ENCODE measurements around the gene BRPF1.
"Not testable (repeated sequence)": the region's sequence is repeated elsewhere in the genome, so short reads cannot be mapped to it uniquely, and the experiment has no call there.

BRPF1 gene

DNA sequence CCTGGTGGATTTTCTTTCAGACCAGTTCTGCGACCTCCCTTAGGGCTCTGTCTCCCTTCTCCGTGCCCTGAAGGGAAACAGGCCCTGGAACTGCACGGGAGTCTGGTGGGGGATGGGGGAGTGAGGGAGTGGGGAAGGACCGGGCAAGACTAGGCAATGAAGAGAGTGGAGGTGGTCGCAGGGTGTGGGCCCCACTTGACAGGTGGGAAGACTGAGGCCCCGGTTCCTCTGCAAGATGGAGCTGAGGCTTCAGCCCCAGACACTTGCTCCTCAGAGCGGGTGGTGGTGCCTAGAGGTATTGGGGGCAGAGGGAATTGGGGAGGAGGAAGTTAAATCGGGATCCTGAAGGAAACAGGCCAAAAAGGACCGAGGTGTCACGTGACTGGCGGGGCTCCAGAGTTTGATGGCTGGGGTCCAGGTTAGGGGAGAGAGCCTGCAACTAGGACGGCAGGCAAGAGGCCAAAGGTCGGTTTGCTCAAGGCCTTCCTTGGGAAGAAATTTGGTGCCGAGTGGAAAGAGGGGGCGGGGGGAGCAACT, 38.8 kb downstream of the BRPF1 start:
- FAIRE-seq, result no peak

- not testable (repeated sequence) for FAIRE-seq
Observed at GRCh38 chr3:9771007-9771406, 39.5 kb downstream of the BRPF1 start.

- no peak for FAIRE-seq
Observed at GRCh38 chr3:9776896-9777693, 45.6 kb downstream of the BRPF1 start.

DNA sequence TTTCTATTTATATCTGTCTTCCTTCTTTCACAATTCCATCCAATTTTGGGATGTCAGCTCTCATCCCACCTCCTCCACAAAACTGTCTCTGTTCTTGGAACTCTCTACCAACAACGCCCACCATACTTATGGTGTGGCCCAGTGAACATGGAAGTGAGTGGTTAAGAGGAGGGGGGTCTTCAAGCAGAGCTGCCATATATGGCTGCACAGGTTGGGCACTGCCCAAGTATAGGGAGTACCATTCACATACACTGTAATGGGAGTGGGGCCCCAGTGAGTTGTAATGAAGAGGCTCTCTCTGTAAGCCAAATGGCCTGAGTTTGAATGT, 46.1 kb downstream of the BRPF1 start:
- FAIRE-seq, result no peak

DNA sequence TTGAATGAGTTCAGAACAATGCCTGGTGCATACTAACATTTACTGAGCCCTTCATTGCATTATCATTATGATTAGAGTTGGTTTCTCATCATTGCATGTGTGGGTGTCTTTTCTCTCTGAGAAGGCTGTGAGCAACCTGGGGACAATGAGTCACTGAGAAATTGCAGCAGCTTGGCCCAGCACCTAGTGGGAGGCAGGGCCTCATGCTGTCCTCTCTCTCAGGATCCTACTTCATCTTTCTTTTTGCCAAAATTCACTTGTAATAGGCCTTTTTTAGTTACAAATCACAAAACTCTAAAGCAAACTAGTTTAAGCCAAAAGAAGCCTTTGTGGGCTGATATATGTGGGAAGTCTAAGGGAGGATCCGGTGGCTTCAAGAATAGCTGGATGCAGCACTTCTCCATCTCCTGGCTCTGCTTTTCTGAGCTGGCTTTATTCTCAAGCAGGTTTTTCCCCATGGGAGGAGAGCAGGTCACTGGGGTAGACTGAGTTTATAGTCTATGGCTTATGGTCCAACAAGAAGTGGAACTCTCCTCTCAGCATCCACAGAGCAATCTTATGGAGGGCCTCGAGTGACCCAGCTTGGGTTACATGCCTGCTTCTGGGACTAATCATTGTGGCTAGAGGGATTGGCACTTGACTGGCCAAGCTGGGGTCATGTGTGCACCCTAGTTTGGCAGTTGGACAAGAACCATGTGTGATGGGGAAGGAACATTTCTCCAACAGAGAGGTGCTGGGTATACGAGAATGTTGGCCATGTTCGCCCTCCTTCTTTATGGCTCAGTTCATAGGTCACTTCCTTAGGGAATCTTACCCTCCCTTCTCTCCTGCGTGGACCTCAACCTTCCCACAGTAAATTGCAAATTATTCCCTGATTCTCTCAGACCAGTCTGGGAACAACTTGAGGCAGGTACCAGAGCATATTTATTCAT, 46.9 kb downstream of the BRPF1 start:
- no peak for FAIRE-seq

- no peak for FAIRE-seq
Observed at GRCh38 chr3:9779075-9779593, 47.6 kb downstream of the BRPF1 start.

- no peak for FAIRE-seq
Observed at GRCh38 chr3:9779721-9780457, 48.4 kb downstream of the BRPF1 start.

DNA sequence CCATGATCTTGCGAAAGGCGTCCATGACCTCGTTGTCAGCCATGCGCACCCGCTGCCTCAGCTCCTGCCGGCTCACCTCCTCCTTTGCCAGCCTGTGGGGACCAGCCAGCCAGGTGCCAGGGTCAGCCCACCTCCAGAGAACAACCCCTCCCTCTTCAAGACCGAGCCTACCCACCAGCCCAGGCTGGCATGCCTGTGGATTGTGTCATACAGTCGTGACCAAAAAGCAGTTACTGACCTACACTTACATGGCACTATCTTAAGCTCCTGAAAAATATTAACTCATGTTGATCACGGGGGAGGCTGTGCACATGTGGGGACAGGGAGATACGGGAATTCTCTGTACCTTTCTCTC, 48.9 kb downstream of the BRPF1 start:
- no peak for FAIRE-seq

DNA sequence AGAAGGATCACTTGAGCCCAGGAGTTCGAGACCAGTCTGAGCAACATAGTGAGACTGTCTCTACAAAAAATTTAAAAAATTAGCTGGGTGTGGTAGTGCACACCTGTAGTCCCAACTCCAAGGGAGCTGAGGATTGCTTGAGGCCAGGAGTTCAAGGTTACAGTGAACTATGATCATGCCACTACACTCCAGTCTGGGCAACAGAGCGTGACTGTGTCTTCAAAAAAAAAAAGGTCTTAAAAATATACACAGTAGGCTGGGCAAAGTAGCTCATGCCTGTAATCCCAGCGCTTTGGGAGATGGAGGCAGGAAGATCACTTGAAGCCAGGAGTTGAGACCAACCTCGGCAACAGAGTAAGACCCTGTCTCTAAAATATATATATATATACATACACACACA, 49.4 kb downstream of the BRPF1 start:
- FAIRE-seq, result no peak

- no peak for FAIRE-seq
Observed at GRCh38 chr3:9781551-9781950, 50.0 kb downstream of the BRPF1 start.

DNA sequence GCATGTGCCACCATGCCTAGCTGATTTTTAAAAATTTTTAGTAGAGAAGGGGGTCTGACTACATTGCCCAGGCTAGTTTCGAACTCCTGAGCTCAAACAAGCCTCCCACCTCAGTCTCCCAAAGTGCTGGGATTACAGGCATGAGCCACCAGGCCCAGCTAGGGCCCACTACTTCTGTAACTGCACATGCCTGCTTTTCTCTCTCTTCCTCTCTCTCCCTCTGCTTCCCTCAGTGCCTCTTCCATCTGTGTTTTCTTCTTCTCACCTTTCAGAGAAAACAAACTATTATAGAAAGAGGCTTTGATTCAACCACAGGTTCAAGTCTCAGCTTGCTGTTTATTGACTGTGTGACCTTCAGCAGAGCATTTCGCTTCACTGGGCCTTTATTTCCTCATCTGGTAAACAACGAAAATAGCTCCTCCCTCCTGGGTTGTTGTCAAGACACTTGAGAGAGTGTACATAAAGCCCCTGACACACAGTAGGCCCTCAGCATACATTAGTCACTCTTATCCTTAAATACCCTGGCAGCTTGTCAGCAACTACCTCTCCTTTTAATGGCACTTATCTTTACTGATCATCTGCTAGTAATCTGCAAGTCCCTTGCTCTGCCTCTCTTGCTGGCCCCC, 50.6 kb downstream of the BRPF1 start:
- FAIRE-seq, result no peak

DNA sequence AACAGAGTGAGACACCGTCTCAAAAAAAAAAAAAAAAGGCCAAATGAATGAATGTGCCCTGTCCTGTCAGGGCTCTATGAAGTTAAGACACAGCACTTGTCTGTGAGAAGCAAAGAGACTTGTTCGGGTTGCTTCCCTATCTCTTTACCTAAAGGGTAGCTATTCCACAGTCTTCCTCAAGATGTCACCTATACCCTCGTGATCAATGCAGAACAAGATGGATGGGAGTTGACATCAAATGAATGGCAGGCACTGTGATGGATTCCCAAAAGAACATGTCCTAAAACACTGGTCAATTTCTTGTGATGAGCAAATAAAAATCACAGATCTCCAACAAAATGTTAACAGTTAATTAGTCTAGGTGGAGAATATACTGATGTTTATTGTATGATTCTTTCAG, 51.2 kb downstream of the BRPF1 start:
- no peak for FAIRE-seq

- FAIRE-seq, result no peak
Observed at GRCh38 chr3:9783954-9784353, 52.4 kb downstream of the BRPF1 start.

DNA sequence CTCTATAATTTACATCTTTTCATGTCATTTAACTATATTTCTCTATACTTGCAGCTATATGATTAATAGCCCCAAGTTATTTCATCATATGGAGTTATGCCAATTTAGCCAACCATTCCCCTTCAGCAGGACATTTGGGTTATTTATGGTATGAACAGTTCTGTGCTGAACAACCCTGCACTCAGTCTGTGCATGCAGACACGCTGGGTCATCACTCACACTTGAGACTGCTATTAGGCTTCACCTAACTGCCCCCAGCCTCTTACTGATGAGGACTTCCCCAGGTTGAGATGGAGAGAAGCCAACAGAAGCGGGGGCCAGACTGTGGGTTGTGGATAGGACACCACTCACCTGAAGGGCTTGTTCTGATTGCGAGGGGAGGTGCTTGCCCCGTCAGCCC, 53.4 kb downstream of the BRPF1 start:
- no peak for FAIRE-seq

- FAIRE-seq, result no peak
Observed at GRCh38 chr3:9785602-9786001, 54.1 kb downstream of the BRPF1 start.

GRCh38 chr3:9786209-9786739, 54.7 kb downstream of the BRPF1 start:
- FAIRE-seq, result no peak

DNA sequence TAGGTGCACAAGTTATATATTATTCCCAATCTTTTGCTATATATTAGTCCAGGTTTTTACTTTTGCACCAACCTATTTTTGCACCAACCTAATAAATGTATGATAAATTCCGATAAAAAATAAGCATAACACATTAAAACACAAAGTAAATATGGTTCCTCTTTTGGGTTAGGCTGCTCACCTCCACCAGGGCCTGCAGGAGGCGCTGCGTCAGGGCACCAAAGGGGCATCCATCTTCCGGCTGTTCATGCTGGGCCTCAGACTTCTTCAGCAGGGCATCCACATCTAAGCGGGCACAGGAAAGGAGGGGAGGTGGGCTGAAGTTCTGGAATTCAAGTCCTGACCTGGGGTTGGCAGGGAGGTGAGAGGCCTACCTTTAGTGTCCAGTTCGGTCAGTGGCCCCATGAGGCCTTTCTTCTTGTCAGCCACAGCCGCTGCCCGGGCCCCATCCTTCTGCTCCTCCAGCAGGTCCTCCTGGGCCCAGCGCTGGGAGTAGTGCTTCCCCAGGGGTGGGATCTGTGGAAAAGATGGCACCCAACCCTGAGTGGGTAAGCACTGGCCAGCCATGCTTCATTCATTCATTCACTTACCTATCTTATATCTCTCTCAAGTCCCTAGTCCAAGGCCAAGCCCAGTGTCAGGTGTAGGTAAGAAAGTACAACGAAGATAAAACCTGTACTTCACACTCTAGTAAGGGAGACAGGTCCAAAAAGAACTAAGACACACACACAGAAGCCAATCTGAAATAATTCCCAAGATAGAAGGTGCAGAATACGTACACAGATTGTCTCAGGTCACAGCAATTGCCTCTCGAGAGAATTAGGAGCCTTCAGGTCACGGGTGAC, 55.5 kb downstream of the BRPF1 start:
- FAIRE-seq, result no peak

DNA sequence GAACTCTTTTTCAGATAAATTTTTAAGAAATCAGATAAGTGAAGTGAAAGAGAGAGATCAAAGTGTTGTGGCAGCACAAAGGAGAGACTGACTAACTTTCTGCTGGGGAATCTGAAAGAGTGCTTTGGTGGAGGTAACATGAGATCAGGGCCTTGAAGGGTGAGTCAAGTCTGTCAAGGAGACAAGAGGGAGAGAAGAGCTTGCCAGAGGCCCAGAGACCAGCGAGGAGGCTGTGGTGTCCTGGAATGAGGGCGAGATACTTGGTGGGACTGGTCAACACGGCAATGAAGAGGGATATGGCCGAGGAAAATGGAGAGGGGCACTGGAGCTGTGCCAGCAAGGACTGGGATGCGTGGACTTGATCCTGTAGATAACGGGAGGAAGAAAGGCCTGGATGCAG, 56.2 kb downstream of the BRPF1 start:
- no peak for FAIRE-seq

DNA sequence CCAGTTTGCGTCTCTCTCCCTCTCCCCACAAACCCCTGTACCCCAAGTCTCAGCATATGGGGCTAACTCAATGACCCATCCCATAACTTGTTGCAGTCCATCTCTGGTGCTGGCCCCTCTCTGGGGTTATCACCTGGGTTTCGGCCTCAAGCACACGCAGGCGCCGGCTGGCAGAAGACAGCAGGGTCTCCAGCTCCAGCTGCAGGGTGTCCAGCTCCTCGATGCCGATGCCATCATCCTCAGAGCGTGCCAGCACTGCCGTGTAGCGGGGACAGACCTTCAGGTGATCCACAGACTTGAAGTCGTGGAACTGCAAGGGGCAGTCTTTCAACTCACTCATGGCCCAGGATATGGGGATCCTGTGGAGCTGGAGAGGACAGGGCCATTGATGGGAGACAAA, 59.6 kb downstream of the BRPF1 start:
- FAIRE-seq, result no peak

DNA sequence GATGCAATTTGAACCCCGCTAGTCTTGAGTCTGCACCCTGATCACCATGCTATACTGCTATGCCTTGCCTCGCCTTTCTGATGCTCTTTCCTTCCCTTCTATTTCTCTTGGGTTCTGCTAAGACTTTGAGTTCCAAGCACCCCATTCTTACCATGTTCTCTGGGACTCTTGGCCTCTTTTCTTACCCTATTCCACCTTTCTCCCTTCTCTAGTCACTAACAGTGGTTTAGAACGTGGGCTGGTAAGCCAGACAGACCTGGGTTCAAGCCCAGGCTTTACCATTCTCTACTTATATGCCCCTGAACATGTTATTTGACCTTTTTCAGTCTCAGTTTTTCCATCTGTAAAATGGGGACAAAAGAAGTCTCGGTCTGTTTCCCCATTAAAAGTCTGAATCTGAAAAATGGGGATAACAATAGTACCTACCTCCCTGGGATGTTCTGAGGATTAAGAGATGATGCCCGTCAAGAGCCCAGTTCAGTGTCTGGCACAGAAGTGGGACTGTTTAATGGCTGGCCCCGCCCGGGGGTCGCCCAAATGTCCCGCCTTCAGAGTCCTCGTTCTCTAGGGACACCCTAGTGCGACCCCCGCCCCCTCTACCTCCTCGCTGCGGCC, 60.4 kb downstream of the BRPF1 start:
- no peak for FAIRE-seq
